Astrocyte (in vitro differentiated cells and primary cell): ENCODE measurements around the gene LPCAT3.

ENCODE experiments used
- EZH2 ChIP-seq: IDR thresholded peaks from 2 replicates; pipeline ENCODE4 v1.6.1; 2012; ENCODE audit warnings: mild to moderate bottlenecking, low read length, inconsistent platforms; ENCODE audit not compliant: insufficient read depth
- TF ChIP-seq, protein P1 (sequence below): IDR thresholded peaks from 2 replicates; pipeline ENCODE4 v1.5.1; 2011; ENCODE audit warnings: low read depth, mild to moderate bottlenecking, inconsistent platforms, low read length, moderate library complexity; ENCODE audit not compliant: insufficient read depth

DNA sequence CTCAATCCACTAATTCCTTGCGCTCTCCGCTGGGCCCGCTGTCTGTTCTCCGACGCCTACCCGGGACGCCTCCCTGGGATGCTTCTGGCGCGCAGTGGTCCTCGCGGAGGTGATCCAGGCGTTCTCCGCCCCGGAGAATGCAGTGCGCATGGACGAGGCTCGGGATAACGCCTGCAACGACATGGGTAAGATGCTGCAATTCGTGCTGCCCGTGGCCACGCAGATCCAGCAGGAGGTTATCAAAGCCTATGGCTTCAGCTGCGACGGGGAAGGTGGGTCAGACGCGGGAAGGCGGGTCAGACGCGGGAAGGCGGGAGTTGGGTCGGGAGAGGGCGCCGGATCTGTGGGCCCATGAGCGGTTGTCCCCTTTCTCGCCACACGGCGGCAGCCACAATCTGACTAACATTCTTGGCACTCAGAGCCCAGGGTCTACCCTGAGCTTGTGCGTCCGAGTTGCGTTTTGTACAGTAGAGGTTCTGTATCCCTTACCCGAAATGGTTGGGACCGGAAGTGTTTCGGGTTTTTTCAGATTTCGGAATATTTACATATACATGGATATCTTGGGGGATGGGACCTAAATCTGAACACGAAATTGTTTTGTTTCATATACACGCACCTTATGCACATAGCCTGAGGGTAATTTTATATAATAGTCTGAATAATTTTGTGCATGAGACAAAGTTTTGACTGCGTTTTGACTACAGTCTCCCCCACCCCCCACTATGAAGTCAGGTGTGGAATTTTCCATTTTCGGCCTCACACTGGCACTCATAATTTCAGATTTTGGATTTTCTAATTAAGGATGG, 73.7 kb downstream of the LPCAT3 start:
- TF ChIP-seq, protein P1, sequence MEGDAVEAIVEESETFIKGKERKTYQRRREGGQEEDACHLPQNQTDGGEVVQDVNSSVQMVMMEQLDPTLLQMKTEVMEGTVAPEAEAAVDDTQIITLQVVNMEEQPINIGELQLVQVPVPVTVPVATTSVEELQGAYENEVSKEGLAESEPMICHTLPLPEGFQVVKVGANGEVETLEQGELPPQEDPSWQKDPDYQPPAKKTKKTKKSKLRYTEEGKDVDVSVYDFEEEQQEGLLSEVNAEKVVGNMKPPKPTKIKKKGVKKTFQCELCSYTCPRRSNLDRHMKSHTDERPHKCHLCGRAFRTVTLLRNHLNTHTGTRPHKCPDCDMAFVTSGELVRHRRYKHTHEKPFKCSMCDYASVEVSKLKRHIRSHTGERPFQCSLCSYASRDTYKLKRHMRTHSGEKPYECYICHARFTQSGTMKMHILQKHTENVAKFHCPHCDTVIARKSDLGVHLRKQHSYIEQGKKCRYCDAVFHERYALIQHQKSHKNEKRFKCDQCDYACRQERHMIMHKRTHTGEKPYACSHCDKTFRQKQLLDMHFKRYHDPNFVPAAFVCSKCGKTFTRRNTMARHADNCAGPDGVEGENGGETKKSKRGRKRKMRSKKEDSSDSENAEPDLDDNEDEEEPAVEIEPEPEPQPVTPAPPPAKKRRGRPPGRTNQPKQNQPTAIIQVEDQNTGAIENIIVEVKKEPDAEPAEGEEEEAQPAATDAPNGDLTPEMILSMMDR, result peak; percentile 69
- TF ChIP-seq EZH2, result no peak
